ENCODE measurements around the gene AWAT2.
"Not testable (repeated sequence)": the region's sequence is repeated elsewhere in the genome, so short reads cannot be mapped to it uniquely, and the experiment has no call there.

Gene AWAT2

DNA sequence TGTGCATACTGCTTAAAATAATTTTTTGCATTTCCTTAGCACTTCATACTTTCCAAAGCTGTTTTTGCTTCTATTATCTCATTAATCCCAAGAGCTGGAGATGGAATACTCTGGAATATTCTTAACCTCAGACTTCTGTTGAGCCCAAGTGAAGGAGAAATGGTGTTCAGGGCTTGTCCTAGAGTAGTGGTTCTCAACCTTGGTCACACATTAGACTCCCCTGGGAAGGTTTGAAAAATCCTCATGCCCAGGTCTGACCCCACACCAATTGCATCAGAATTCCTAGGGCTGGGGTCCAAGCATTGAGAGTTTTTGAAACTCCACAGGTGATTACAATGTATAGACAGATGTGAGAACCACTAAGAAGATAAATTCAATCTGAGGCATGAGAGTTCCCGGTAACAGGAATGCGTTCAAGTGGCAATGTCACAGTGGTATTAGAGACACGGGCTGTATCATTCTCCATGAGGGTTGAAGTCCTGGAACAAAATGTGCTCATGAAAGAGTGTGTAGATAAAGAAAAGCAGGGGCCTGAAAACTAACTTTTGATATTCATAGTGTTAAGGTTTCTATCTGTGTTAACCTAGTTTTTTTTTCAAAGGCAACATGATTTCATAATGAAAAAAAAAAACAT lies 47.9 kb downstream of the AWAT2 start:
- H3K4me3 ChIP-seq (ENCODE audit: low read length): no peak overlapping the region
- TF ChIP-seq, protein P1, sequence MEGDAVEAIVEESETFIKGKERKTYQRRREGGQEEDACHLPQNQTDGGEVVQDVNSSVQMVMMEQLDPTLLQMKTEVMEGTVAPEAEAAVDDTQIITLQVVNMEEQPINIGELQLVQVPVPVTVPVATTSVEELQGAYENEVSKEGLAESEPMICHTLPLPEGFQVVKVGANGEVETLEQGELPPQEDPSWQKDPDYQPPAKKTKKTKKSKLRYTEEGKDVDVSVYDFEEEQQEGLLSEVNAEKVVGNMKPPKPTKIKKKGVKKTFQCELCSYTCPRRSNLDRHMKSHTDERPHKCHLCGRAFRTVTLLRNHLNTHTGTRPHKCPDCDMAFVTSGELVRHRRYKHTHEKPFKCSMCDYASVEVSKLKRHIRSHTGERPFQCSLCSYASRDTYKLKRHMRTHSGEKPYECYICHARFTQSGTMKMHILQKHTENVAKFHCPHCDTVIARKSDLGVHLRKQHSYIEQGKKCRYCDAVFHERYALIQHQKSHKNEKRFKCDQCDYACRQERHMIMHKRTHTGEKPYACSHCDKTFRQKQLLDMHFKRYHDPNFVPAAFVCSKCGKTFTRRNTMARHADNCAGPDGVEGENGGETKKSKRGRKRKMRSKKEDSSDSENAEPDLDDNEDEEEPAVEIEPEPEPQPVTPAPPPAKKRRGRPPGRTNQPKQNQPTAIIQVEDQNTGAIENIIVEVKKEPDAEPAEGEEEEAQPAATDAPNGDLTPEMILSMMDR (conservative IDR thresholded peaks at IDR 0.05; ENCODE audit: low read length): no peak
- DNase-seq (ENCODE audit: low read depth): no peak

DNA sequence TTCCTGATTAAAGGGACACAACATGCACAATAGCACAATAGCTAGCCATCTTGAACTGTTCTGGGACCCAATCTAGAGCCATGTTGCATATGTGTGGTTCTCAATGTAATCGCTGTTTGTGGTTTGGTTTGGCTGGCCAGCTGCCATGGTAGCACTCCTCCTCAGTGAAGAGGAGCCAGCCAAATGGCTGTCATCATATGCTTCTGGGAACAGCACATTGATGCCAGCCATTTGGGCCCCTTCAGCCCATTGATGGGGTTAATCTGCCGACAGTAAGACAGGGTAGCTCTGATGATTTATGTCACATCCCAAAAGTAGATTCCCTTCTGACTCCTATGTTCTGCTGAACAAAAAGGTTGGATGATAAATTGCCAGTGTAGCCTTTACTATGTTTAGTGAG lies 48.5 kb downstream of the AWAT2 start:
- no peak overlapping the region for H3K4me3 ChIP-seq (ENCODE audit: low read length)
- DNase-seq (ENCODE audit: low read depth): no peak
- TF ChIP-seq, protein P1 (conservative IDR thresholded peaks at IDR 0.05; ENCODE audit: low read length): no peak

DNA sequence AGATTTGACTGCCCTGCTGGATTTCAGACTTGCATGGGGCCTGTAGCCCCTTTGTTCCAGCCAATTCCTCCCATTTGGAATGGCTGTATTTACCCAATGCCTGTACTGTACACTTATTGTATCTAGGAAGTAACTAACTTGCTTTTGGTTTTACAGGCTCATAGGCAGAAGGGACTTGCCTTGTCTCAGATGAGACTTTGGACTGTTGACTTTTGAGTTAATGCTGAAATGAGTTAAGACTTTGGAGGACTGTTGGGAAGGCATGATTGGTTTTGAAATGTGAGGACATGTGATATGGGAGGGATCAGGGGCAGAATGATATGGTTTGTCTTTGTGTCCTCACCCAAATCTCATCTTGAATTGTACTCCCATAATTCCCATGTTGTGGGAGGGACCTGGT lies 51.4 kb downstream of the AWAT2 start:
- H3K4me3 ChIP-seq (ENCODE audit: low read length); DNase-seq (ENCODE audit: low read depth): not testable (repeated sequence)

DNA sequence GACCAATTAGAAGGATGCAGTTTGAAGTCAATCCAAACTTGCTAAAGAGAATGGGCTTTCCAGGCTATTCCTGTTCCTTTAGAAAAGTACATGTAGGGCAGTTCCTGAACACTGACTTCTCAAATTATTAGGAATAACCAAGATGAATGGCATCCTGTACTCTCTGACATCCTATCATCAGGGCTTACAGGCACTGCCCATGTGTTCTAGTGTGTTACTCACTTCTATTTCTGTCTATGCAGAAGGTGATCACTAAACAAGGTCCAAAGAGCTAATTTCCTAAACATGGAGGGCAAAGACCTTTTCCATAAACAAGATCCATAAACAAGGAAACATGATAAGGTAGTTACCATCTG lies 53.6 kb downstream of the AWAT2 start:
- DNase-seq (ENCODE audit: low read depth): no peak
- H3K4me3 ChIP-seq (ENCODE audit: low read length): no peak overlapping the region
- TF ChIP-seq, protein P1 (conservative IDR thresholded peaks at IDR 0.05; ENCODE audit: low read length): no peak

DNA sequence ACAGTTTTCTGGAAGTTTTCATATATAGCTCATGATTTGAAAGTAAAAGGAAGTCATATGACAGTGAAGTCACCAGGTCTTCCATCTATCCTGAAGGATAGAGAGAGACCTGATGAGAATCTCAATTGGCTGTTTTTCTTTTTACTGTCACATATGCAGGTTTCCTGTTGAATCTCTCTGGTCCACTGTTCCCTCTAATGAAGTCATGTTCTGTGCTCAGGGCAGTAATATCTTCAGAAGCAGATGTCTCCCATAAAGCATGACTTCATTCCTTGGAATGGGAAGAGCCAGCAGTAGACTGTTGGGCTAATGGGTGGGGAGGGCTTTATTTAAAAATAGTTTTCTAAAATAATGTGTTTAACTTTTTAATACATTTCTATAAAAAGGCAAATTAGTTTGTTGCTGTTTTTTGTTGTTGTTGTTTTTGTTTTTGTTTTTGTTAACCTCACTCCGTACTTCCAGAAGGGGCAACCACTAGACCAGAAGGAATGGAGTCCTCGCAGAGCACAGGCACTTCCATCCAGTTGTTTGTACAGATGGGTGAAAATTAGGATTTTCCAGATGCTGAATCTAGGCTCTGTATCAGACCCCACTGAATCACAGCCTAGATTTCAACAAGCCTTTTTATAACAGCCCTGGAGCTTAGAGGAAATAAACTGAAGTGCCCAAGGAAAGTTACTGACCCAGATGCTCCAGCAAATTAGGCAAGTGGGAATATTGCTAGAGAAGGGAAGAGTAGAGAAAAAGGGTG lies 54.2 kb downstream of the AWAT2 start:
- DNase-seq (ENCODE audit: low read depth): no peak
- H3K4me3 ChIP-seq (ENCODE audit: low read length): no peak overlapping the region
- TF ChIP-seq, protein P1 (conservative IDR thresholded peaks at IDR 0.05; ENCODE audit: low read length): no peak

DNA sequence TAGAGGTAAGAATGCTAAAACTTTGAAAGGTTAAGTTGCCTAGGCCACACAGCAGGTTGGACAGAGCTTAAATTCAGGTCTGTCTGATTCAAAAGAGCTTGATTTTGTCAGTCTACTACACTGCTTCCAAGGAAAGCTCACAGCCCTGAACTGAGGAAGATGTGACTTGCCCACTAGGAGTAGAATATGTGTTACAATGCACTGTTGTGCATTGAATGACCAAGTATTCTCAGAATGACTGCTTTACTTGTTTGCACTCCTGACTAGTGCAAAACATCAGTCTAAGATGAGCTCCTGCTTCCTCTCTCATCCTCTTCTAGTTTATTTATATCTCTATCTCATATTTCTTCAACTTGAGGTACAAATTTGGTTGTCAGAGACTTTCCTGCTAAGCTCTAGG lies 56.2 kb downstream of the AWAT2 start:
- TF ChIP-seq, protein P1 (conservative IDR thresholded peaks at IDR 0.05; ENCODE audit: low read length): no peak
- H3K4me3 ChIP-seq (ENCODE audit: low read length): no peak overlapping the region
- no peak for DNase-seq (ENCODE audit: low read depth)

DNA sequence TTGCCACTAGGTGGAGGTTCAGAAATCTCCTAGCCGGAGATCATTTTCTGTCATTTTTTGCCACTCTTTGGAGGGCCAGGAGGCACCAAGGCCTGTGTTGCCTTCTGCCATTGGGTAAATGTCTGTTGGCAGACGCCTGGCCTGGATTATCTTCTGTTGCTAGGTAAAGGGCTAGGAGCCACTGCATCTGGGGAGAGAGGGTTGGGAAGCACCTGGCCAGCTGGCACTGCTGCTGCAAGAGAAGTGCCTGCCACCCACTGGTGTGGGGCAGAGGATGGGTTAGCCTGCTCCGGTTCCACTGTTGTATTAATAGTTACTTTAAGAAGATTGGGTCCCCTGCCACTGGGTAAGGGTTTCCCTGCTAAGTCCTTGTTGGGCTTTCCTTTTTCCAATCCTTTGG lies 58.1 kb downstream of the AWAT2 start:
- no peak for DNase-seq (ENCODE audit: low read depth)
- TF ChIP-seq, protein P1 (conservative IDR thresholded peaks at IDR 0.05; ENCODE audit: low read length): no peak
- no peak overlapping the region for H3K4me3 ChIP-seq (ENCODE audit: low read length)
